ENCODE results near the gene IFNAR2.

DNA sequence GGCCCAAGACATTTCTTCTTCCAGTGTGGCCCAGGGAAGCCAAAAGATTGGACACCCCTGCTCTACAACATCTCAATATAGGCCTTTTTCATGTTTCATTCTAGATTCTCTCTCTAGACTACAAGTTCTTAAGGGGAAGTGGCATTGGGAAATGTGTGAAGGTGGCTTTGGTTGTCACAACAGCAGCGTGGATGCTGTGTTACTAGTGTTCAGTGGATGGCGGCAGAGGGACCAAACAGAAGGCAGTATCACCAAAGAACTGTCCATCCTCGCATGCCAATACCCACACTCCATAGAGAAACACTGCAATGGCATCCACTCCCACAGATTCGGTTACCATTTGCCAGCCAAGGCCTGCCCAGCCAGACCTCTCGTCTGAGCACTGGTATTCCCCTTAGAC lies 24.3 kb upstream of the IFNAR2 start:
- no peak for TF ChIP-seq EZH2 (optimal IDR thresholded peaks at IDR 0.05; ENCODE audit: low read depth, low read length)
- TF ChIP-seq, protein P1, sequence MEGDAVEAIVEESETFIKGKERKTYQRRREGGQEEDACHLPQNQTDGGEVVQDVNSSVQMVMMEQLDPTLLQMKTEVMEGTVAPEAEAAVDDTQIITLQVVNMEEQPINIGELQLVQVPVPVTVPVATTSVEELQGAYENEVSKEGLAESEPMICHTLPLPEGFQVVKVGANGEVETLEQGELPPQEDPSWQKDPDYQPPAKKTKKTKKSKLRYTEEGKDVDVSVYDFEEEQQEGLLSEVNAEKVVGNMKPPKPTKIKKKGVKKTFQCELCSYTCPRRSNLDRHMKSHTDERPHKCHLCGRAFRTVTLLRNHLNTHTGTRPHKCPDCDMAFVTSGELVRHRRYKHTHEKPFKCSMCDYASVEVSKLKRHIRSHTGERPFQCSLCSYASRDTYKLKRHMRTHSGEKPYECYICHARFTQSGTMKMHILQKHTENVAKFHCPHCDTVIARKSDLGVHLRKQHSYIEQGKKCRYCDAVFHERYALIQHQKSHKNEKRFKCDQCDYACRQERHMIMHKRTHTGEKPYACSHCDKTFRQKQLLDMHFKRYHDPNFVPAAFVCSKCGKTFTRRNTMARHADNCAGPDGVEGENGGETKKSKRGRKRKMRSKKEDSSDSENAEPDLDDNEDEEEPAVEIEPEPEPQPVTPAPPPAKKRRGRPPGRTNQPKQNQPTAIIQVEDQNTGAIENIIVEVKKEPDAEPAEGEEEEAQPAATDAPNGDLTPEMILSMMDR (IDR thresholded peaks at IDR 0.05; ENCODE audit: low read length) = no peak

All from MM.1S (cell line).